Osteoblast (primary cell): ENCODE results near the gene PRRC2A. TPM values are rescaled to one million over a fixed set of nuclear protein-coding genes. Genes with fewer than 3 reads are reported as not detected.
A peak's percentile ranks its signal among the peaks of the same experiment; 100 is the strongest.

Source experiments
- DNase-seq: peaks from one replicate; pipeline ENCODE4 v3.0.0; 2011; ENCODE audit warnings: low spot score, mixed read lengths; ENCODE audit not compliant: insufficient read length; ENCODE audit errors: missing footprints
- H2AFZ ChIP-seq: 2 replicates; pipeline ENCODE4 v1.6.0; 2011; ENCODE audit warnings: mild to moderate bottlenecking, low read length
- H3K27ac ChIP-seq: 2 replicates; pipeline ENCODE4 v1.5.1; 2011; ENCODE audit warnings: mild to moderate bottlenecking, low read depth, low read length, moderate library complexity
- H3K27me3 ChIP-seq: 2 replicates; pipeline ENCODE4 v1.6.0; 2012; ENCODE audit warnings: mild to moderate bottlenecking, control low read depth, inconsistent platforms, low read length, moderate library complexity; ENCODE audit not compliant: insufficient read depth
- H3K36me3 ChIP-seq: 2 replicates; pipeline ENCODE4 v1.5.1; 2011; ENCODE audit warnings: mild to moderate bottlenecking, low read length, control low read depth, moderate library complexity; ENCODE audit not compliant: insufficient read depth
- H3K4me1 ChIP-seq: 2 replicates; pipeline ENCODE4 v1.5.1; 2011; ENCODE audit warnings: mild to moderate bottlenecking, low read length, control low read depth, moderate library complexity; ENCODE audit not compliant: insufficient read depth
- H3K4me2 ChIP-seq: 2 replicates; pipeline ENCODE4 v1.6.0; 2011; ENCODE audit warnings: mild to moderate bottlenecking, low read length; ENCODE audit not compliant: insufficient read depth
- H3K4me3 ChIP-seq: fragments of 200-600 bp; sonication (generic); 3 replicates; pipeline ENCODE4 v1.5.1; 2012; ENCODE audit warnings: mild to moderate bottlenecking, low read length, inconsistent platforms; ENCODE audit not compliant: insufficient read depth
- H3K79me2 ChIP-seq: 2 replicates; pipeline ENCODE4 v1.6.0; 2012; ENCODE audit warnings: mild to moderate bottlenecking, low read length, control low read depth, inconsistent platforms; ENCODE audit not compliant: insufficient read depth
- H3K9me3 ChIP-seq: 2 replicates; pipeline ENCODE4 v1.5.1; 2011; ENCODE audit warnings: low read depth, low read length, control low read depth
- H4K20me1 ChIP-seq: 2 replicates; pipeline ENCODE4 v1.6.0; 2012; ENCODE audit warnings: mild to moderate bottlenecking, low read length, control low read depth; ENCODE audit not compliant: insufficient read depth
- total RNA-seq: library from RNA; depleted of rRNA; stranded (reverse); fragments of >200 nt; gene quantifications from 2 replicates; pipeline ENCODE4 v1.2.3, GENCODE V29; 2012
- TF ChIP-seq, protein P1 (sequence below): IDR thresholded peaks from 2 replicates; pipeline ENCODE4 v1.5.1; 2011; ENCODE audit warnings: mild to moderate bottlenecking, low read depth, low read length, moderate library complexity; ENCODE audit errors: extremely low read depth

The PRRC2A gene
- total RNA-seq, 1 donor, result 49.2 TPM

- Histone ChIP-seq H3K27me3 (no peaks in the 10 kb centered on the region), H3K36me3 (peaks cover 31% of the 10 kb centered on the region), H3K4me3 (peak overlapping the region; percentile 84), H2AFZ (peak overlapping the region; percentile 92), H3K4me1 (peaks cover 43% of the 10 kb centered on the region), H4K20me1 (peaks cover 19% of the 10 kb centered on the region), H3K27ac (peak overlapping the region; percentile 91), H3K4me2 (peak overlapping the region; percentile 99), H3K79me2 (peaks cover 64% of the 10 kb centered on the region), H3K9me3 (no peaks in the 10 kb centered on the region)
- DNase-seq, result peak; percentile 93
- TF ChIP-seq, protein P1, sequence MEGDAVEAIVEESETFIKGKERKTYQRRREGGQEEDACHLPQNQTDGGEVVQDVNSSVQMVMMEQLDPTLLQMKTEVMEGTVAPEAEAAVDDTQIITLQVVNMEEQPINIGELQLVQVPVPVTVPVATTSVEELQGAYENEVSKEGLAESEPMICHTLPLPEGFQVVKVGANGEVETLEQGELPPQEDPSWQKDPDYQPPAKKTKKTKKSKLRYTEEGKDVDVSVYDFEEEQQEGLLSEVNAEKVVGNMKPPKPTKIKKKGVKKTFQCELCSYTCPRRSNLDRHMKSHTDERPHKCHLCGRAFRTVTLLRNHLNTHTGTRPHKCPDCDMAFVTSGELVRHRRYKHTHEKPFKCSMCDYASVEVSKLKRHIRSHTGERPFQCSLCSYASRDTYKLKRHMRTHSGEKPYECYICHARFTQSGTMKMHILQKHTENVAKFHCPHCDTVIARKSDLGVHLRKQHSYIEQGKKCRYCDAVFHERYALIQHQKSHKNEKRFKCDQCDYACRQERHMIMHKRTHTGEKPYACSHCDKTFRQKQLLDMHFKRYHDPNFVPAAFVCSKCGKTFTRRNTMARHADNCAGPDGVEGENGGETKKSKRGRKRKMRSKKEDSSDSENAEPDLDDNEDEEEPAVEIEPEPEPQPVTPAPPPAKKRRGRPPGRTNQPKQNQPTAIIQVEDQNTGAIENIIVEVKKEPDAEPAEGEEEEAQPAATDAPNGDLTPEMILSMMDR, result no peak
Observed at GRCh38 chr6:31663961-31664789, 43.7 kb downstream of the PRRC2A start.

DNA sequence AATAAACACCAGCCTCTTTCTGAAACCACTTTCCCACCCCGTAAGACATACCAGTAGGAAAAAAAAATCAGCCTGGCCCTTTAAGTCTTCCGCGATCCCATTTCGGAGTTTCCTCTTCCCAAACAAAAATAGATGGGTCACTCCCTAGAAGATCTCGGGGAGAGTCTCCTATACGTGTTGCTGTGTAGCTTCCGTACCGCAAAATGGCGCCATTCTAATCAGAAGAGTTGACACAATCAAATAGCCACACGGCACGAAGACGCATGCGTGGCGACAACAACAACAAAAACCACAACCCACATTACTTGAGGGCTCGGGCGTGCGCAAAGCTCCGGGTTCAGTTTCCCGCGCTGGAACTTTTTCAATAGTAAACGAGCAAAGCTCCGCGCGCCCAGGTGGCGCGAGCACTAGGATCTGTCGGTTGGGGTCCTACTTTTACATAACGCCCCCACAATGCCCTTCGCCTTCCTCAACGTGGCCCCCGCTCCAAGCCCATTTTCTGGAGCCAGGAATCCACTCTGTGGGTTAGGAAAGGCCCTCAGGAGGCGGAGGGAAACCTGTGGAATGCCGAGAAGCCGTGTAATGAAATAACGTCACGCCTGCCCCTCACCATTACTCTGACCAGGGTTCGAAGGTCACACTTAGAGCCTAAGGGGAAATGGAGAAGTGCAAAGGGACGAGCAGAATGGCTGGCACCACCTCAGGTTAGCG, 44.4 kb downstream of the PRRC2A start, which contains the start of gene GPANK1:
Gene GPANK1, minus strand, starts transcription at position 208 of the 711 bp plus-strand sequence. CDS start 519 bp downstream, outside the sequence.
- peaks cover 39% of the 10 kb centered on the region for H3K36me3 ChIP-seq

DNA sequence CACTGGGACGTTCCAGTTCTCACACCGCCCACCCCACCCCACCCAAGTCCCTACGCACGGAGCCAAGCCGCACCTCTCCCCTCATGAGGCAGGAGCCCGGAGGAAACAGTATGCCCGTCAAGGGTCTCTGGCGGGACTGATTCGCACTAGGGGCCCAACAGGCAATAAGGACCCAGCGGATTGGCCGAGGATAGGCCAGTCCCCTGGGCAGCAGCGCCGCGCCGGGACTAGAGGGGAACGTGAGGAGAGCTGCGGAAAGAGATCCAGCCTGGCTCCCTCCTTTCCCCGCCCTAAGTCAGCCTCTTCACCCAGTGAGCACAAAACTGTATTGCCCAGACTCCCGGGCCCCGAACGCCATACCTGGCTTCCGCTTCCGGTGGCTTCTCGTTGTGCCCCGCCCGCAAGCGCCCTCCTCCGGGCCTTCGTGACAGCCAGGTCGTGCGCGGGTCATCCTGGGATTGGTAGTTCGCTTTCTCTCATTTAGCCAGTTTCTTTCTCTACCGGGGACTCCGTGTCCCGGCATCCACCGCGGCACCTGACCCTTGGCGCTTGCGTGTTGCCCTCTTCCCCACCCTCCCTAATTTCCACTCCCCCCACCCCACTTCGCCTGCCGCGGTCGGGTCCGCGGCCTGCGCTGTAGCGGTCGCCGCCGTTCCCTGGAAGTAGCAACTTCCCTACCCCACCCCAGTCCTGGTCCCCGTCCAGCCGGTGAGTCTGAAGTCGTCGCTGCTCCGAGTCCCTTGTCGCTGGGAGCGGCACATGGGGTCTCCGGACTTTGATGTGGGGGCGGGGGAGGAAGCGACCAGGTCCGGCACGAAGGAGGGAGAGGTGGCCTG, 45.2 kb downstream of the PRRC2A start, which contains the start of gene CSNK2B:
Gene CSNK2B, plus strand, starts transcription at position 580 of the 836 bp plus-strand sequence. CDS start 752 bp downstream, outside the sequence.
- Histone ChIP-seq H3K36me3 (peaks cover 47% of the 10 kb centered on the region), H4K20me1 (peaks cover 11% of the 10 kb centered on the region), H3K27ac (peak within 1 kb of the TSS; percentile 91), H3K9me3 (no peaks in the 10 kb centered on the region), H3K79me2 (peaks cover 59% of the 10 kb centered on the region), H3K4me2 (peak within 1 kb of the TSS; percentile 99), H2AFZ (peak within 1 kb of the TSS; percentile 92), H3K27me3 (no peaks in the 10 kb centered on the region), H3K4me1 (peaks cover 31% of the 10 kb centered on the region), H3K4me3 (peak within 1 kb of the TSS; percentile 84)
- peak; percentile 99 for DNase-seq
- TF ChIP-seq, protein P1, result no peak

More for the DNA sequence above, 44.4 kb downstream of the PRRC2A start, which contains the start of gene GPANK1:
- no peaks in the 10 kb centered on the region for H3K27me3 ChIP-seq
- TF ChIP-seq, protein P1, result no peak
- no peaks in the 10 kb centered on the region for H3K9me3 ChIP-seq
- H3K27ac ChIP-seq, result peak within 1 kb of the TSS; percentile 91
- peak; percentile 94 for DNase-seq
- H3K4me3 ChIP-seq, result peak within 1 kb of the TSS; percentile 84
- peaks cover 63% of the 10 kb centered on the region for H3K79me2 ChIP-seq
- H3K4me2 ChIP-seq, result peak within 1 kb of the TSS; percentile 99
- peak within 1 kb of the TSS; percentile 92 for H2AFZ ChIP-seq
- H3K4me1 ChIP-seq, result peaks cover 37% of the 10 kb centered on the region
- peaks cover 14% of the 10 kb centered on the region for H4K20me1 ChIP-seq
